Astrocyte (in vitro differentiated cells and primary cell): ENCODE results near the gene SCAMP4. TPM values are rescaled to one million over a fixed set of nuclear protein-coding genes. Genes with fewer than 3 reads are reported as not detected.
A peak's percentile ranks its signal among the peaks of the same experiment; 100 is the strongest.

Source experiments
- DNase-seq: peaks from one replicate; pipeline ENCODE4 v3.0.0-alpha.2; 2010; ENCODE audit warnings: low read depth
- FAIRE-seq: peaks from 2 replicates; lab custom pipeline; 2011; peaks lifted over from hg19 to GRCh38; lab: Jason Lieb, UNC
- H2AFZ ChIP-seq: 2 replicates; pipeline ENCODE4 v1.6.0; 2012; ENCODE audit warnings: low read depth, low read length, inconsistent platforms
- H3K27ac ChIP-seq: 2 replicates; pipeline ENCODE4 v1.5.1; 2011; ENCODE audit warnings: low read depth, low read length, inconsistent platforms
- H3K27me3 ChIP-seq: 2 replicates; pipeline ENCODE4 v1.6.0; 2011; ENCODE audit warnings: low read length, inconsistent platforms; ENCODE audit not compliant: insufficient read depth
- H3K36me3 ChIP-seq: 2 replicates; pipeline ENCODE4 v1.5.1; 2011; ENCODE audit warnings: low read length, inconsistent platforms; ENCODE audit not compliant: insufficient read depth
- H3K4me1 ChIP-seq: 2 replicates; pipeline ENCODE4 v1.5.1; 2011; ENCODE audit warnings: low read length, inconsistent platforms; ENCODE audit not compliant: insufficient read depth
- H3K4me2 ChIP-seq: 2 replicates; pipeline ENCODE4 v1.6.0; 2012; ENCODE audit warnings: low read length, inconsistent platforms
- H3K4me3 ChIP-seq: 2 replicates; pipeline ENCODE4 v1.5.1; 2011; ENCODE audit warnings: low read depth, mild to moderate bottlenecking, low read length, inconsistent platforms; ENCODE audit not compliant: insufficient read depth
- H3K79me2 ChIP-seq: 2 replicates; pipeline ENCODE4 v1.6.0; 2012; ENCODE audit warnings: mild to moderate bottlenecking, low read length, inconsistent platforms; ENCODE audit not compliant: insufficient read depth
- H3K9ac ChIP-seq: 2 replicates; pipeline ENCODE4 v1.6.0; 2012; ENCODE audit warnings: mild to moderate bottlenecking, low read length, inconsistent platforms
- H3K9me3 ChIP-seq: 2 replicates; pipeline ENCODE4 v1.5.1; 2012; ENCODE audit warnings: low read depth, mild to moderate bottlenecking, low read length, inconsistent platforms; ENCODE audit not compliant: insufficient read depth
- H4K20me1 ChIP-seq: 2 replicates; pipeline ENCODE4 v1.6.0; 2012; ENCODE audit warnings: low read length, inconsistent platforms; ENCODE audit not compliant: insufficient read depth
- H3K27ac Mint-ChIP-seq: one replicate; pipeline ENCODE4 v1.8.0; 2021; ENCODE audit warnings: mild to moderate bottlenecking, mixed read lengths; ENCODE audit not compliant: unreplicated experiment
- H3K27me3 Mint-ChIP-seq: one replicate; pipeline ENCODE4 v1.8.0; 2021; ENCODE audit warnings: low read depth, mixed read lengths; ENCODE audit not compliant: unreplicated experiment
- H3K36me3 Mint-ChIP-seq: one replicate; pipeline ENCODE4 v1.8.0; 2021; ENCODE audit warnings: low read depth, mixed read lengths; ENCODE audit not compliant: unreplicated experiment
- H3K4me1 Mint-ChIP-seq: one replicate; pipeline ENCODE4 v1.8.0; 2021; ENCODE audit warnings: low read depth, mixed read lengths; ENCODE audit not compliant: unreplicated experiment
- H3K4me3 Mint-ChIP-seq: one replicate; pipeline ENCODE4 v1.8.0; 2021; ENCODE audit warnings: mild to moderate bottlenecking, moderate library complexity, mixed read lengths; ENCODE audit not compliant: unreplicated experiment
- H3K9me3 Mint-ChIP-seq: one replicate; pipeline ENCODE4 v1.8.0; 2021; ENCODE audit warnings: mild to moderate bottlenecking, mixed read lengths; ENCODE audit not compliant: unreplicated experiment
- CTCF ChIP-seq: IDR thresholded peaks from 2 replicates; pipeline ENCODE4 v1.5.1; 2011; ENCODE audit warnings: low read depth, mild to moderate bottlenecking, inconsistent platforms, low read length, moderate library complexity; ENCODE audit not compliant: insufficient read depth
- EZH2 ChIP-seq: IDR thresholded peaks from 2 replicates; pipeline ENCODE4 v1.6.1; 2012; ENCODE audit warnings: mild to moderate bottlenecking, low read length, inconsistent platforms; ENCODE audit not compliant: insufficient read depth
- total RNA-seq: library from RNA; stranded (reverse); gene quantifications from 2 replicates; pipeline ENCODE4 v1.2.1, GENCODE V29; 2021

The SCAMP4 gene
- total RNA-seq, 1 donor from 2014 or later = 72.2 TPM

DNA sequence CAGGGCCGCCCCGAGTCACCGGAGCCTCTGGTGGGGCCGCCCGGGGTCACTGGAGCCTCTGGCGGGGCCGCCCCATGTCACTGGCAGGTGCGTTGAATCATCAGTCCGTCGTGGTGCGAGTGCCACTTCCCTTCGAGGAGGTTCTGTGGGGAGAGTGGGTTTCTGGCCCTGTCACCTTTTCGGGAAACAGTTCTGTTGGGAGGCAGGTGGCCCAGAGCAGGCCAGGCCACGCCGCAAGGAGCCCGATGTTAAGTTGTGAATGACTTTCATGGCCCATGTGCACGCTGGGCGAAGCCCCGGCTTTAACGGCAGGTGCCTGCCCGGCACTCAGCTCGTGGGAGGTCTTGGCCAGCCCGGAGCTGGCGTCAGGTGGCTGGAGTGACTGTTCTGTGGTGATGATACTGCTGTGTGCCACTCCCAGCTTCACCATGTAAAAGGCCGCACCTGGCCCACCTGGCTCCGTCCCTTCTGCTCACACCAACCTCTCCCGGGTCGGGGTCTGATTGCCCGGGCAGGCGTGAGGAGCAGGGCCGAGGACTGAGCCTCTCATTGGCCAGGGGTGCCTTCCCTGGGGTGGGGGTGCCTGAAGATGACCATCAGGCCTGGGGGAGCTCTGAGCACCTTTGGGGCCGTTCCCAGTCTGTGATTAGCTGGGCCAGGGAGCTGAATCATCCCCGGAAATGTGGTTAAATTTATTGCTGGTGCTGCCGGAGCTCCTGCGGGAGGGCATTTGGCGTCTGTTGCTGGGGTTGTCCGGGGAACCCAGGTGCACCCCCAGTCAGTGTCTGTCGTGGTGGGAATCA is 65.0 kb downstream of the SCAMP4 start:
- H3K27me3 Mint-ChIP-seq = no peaks in the 10 kb centered on the region
- Histone ChIP-seq H3K9ac (no peak overlapping the region), H3K27me3 (no peaks in the 10 kb centered on the region), H3K4me3 (no peak overlapping the region), H3K36me3 (no peaks in the 10 kb centered on the region), H3K4me1 (no peaks in the 10 kb centered on the region), H4K20me1 (peaks cover 78% of the 10 kb centered on the region), H3K27ac (no peak overlapping the region), H2AFZ (no peak overlapping the region), H3K79me2 (peaks cover 68% of the 10 kb centered on the region), H3K4me2 (no peak overlapping the region), H3K9me3 (no peaks in the 10 kb centered on the region)
- H3K4me1 Mint-ChIP-seq = peaks cover 4% of the 10 kb centered on the region
- peaks cover 13% of the 10 kb centered on the region for H3K36me3 Mint-ChIP-seq
- FAIRE-seq = no peak
- no peak overlapping the region for H3K4me3 Mint-ChIP-seq
- no peak overlapping the region for H3K27ac Mint-ChIP-seq
- no peaks in the 10 kb centered on the region for H3K9me3 Mint-ChIP-seq
- TF ChIP-seq CTCF (no peak), EZH2 (no peak)
- DNase-seq = peak; percentile 10

DNA sequence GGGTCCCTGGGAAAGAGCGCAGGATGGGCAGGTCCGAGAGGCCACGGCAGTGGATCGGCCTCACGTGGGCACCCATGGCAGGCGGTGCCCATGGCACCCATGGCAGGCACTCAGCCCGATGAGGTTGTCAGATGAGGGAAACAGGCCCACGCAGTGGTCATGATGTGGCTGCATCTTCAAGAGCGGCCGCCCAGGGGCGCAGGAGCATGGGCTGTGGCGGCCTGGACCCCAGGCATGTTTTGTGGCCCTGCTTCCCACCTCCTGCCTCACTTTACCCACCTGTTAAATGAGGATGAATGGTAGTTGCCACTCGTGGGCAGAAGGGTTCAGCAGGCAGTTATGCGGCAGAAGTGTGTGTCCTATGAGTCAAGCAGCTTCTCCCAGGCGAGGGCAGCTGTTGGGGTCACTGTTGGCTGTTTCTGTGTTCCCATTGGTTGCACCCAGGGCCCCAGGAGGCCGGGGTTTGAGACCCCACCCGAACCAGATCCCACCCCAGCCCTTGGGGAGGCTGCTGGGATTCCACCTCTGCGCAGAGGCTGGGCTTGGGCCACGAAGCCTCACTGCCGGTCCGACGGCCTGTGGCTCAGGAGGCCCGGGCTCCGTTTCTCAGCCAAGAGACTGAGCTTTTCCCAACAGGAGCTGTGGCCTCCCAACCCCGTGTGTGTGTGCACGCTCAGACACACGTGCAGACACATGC is 65.8 kb downstream of the SCAMP4 start:
- no peaks in the 10 kb centered on the region for H3K36me3 ChIP-seq
- H3K4me3 Mint-ChIP-seq = no peak overlapping the region
- H2AFZ ChIP-seq = no peak overlapping the region
- no peak overlapping the region for H3K27ac Mint-ChIP-seq
- H3K27me3 ChIP-seq = no peaks in the 10 kb centered on the region
- H3K9me3 Mint-ChIP-seq = no peaks in the 10 kb centered on the region
- no peak overlapping the region for H3K27ac ChIP-seq
- peaks cover 79% of the 10 kb centered on the region for H4K20me1 ChIP-seq
- H3K36me3 Mint-ChIP-seq = peaks cover 13% of the 10 kb centered on the region
- DNase-seq = no peak
- H3K79me2 ChIP-seq = peaks cover 65% of the 10 kb centered on the region
- no peak for TF ChIP-seq EZH2
- TF ChIP-seq CTCF = no peak
- H3K9ac ChIP-seq = no peak overlapping the region
- no peak overlapping the region for H3K4me2 ChIP-seq
- H3K27me3 Mint-ChIP-seq = no peaks in the 10 kb centered on the region
- no peak overlapping the region for H3K4me3 ChIP-seq
- H3K9me3 ChIP-seq = no peaks in the 10 kb centered on the region
- peaks cover 4% of the 10 kb centered on the region for H3K4me1 Mint-ChIP-seq
- no peaks in the 10 kb centered on the region for H3K4me1 ChIP-seq
- no peak for FAIRE-seq
